Natural killer cell (primary cell): ENCODE data around the gene CMTM3. TPM values are rescaled to one million over a fixed set of nuclear protein-coding genes. Genes with fewer than 3 reads are reported as not detected.
"Not testable (repeated sequence)": the region's sequence is repeated elsewhere in the genome, so short reads cannot be mapped to it uniquely, and the experiment has no call there.

Experiments used
- ATAC-seq, 3 donors: fragments of 150-1000 bp in 2 of 3; fragments of 200-7000 bp in 1 of 3; cut with Tn5 transposase; 1 replicate in 1 of 3; 2 replicates in 2 of 3; pipeline ENCODE4 v1.10.0; 2021; ENCODE audit warnings: mild to moderate bottlenecking in 2 of 3, moderate library complexity in 2 of 3
- DNase-seq, 2 donors: peaks; one replicate each; pipeline versions ENCODE4 v3.0.0 to v3.0.0-alpha.2; 2013 to 2021; ENCODE audit warnings: mixed read lengths in 1 of 2
- H3K27ac ChIP-seq: one replicate; pipeline ENCODE4 v1.5.1; 2013; ENCODE audit warnings: mild to moderate bottlenecking, low read length
- H3K27me3 ChIP-seq: one replicate; pipeline ENCODE4 v1.6.1; 2013; ENCODE audit warnings: low read length; ENCODE audit not compliant: control insufficient read depth, insufficient read depth
- H3K36me3 ChIP-seq: one replicate; pipeline ENCODE4 v1.6.1; 2013; ENCODE audit warnings: low read length; ENCODE audit not compliant: control insufficient read depth, insufficient read depth
- H3K4me1 ChIP-seq: one replicate; pipeline ENCODE4 v1.6.1; 2013; ENCODE audit warnings: low read length; ENCODE audit not compliant: control insufficient read depth, insufficient read depth
- H3K4me3 ChIP-seq: one replicate; pipeline ENCODE4 v1.5.1; 2013; ENCODE audit warnings: low read length
- H3K9me3 ChIP-seq: one replicate; pipeline ENCODE4 v1.6.1; 2013; ENCODE audit warnings: low read length; ENCODE audit not compliant: control insufficient read depth, insufficient read depth
- H3K27ac Mint-ChIP-seq, 2 donors: one replicate each; pipeline ENCODE4 v1.8.0; 2022; ENCODE audit warnings: mild to moderate bottlenecking in 2 of 2, mixed read lengths in 2 of 2, moderate library complexity in 1 of 2
- H3K27me3 Mint-ChIP-seq, 2 donors: one replicate each; pipeline ENCODE4 v1.8.0; 2022; ENCODE audit warnings: low read depth in 2 of 2, mixed read lengths in 2 of 2
- H3K36me3 Mint-ChIP-seq: one replicate; pipeline ENCODE4 v1.8.0; 2022; ENCODE audit warnings: mixed read lengths
- H3K4me1 Mint-ChIP-seq, 2 donors: one replicate each; pipeline ENCODE4 v1.8.0; 2022; ENCODE audit warnings: mixed read lengths in 2 of 2
- H3K4me3 Mint-ChIP-seq: one replicate; pipeline ENCODE4 v1.8.0; 2022; ENCODE audit warnings: mild to moderate bottlenecking, moderate library complexity, mixed read lengths
- H3K9me3 Mint-ChIP-seq, 2 donors: one replicate each; pipeline ENCODE4 v1.8.0; 2022; ENCODE audit warnings: mixed read lengths in 2 of 2
- CTCF ChIP-seq: fragments of 200-600 bp; IDR thresholded peaks from one replicate; pipeline ENCODE4 v1.8.0; 2022; ENCODE audit warnings: antibody characterized with exemption
- whole genome bisulfite sequencing: methylation state at CpG from one replicate; pipeline ENCODE4 v1.1.7; 2013; ENCODE audit warnings: missing lambda C conversion rate; ENCODE audit not compliant: insufficient coverage; 5-methylcytosine and 5-hydroxymethylcytosine counted together
- intact Hi-C: fragments of 100-400 bp; cut with micrococcal nuclease; formaldehyde crosslinking; loops from one replicate; pipeline ENCODE4 v1.14.2; 2022
- total RNA-seq, 4 donors: library from RNA; stranded (reverse); fragments of 120-200 nt in 1 of 4; gene quantifications; one replicate each; pipeline versions ENCODE4 v1.2.3 to v1.2.4, GENCODE V29; 2013 to 2022

Gene CMTM3
- total RNA-seq, 3 donors from 2014 or later (not counting 1 experiment from before 2014, with no cell fraction given) = 68.2 to 86.4 (median 85.0) TPM

- no peak for TF ChIP-seq CTCF
- no peak for DNase-seq
These were observed 25.4 kb downstream of the CMTM3 start for GRCh38 chr16:66629856-66630255.

DNA sequence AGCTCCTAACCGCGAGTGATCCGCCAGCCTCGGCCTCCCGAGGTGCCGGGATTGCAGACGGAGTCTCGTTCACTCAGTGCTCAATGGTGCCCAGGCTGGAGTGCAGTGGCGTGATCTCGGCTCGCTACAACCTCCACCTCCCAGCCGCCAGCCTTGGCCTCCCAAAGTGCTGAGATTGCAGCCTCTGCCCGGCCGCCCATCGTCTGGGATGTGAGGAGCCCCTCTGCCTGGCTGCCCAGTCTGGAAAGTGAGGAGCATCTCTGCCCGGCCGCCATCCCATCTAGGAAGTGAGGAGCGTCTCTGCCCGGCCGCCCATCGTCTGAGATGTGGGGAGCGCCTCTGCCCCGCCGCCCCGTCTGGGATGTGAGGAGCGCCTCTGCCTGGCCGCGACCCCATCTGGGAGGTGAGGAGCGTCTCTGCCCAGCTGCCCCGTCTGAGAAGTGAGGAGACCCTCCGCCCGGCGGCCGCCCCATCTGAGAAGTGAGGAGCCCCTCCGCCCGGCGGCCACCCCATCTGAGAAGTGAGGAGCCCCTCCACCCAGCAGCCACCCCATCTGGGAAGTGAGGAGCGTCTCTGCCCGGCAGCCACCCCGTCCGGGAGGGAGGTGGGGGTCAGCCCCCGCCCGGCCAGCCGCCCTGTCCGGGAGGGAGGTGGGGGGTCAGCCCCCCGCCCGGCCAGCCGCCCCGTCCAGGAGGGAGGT, 26.2 kb downstream of the CMTM3 start:
- H3K9me3 ChIP-seq, H3K4me1 ChIP-seq, H3K36me3 ChIP-seq, H3K27me3 Mint-ChIP-seq, ATAC-seq, H3K4me3 ChIP-seq, H3K4me1 Mint-ChIP-seq, H3K4me3 Mint-ChIP-seq, H3K27ac Mint-ChIP-seq, H3K27ac ChIP-seq, DNase-seq, H3K36me3 Mint-ChIP-seq, intact Hi-C loops, H3K9me3 Mint-ChIP-seq, H3K27me3 ChIP-seq: not testable (repeated sequence)
- 94% methylated on average over 16 of the region's 49 CpGs for WGBS

More at GRCh38 chr16:66629856-66630255, 25.4 kb downstream of the CMTM3 start:
- Histone ChIP-seq H3K9me3 (no peaks in the 10 kb centered on the region), H3K36me3 (no peaks in the 10 kb centered on the region), H3K27ac (no peak overlapping the region), H3K4me1 (no peaks in the 10 kb centered on the region), H3K27me3 (no peaks in the 10 kb centered on the region), H3K4me3 (no peak overlapping the region)
- H3K27me3 Mint-ChIP-seq = no peaks in the 10 kb centered on the region
- no peak overlapping the region for H3K4me3 Mint-ChIP-seq
- no peaks in the 10 kb centered on the region for H3K36me3 Mint-ChIP-seq
- no peak overlapping the region for H3K27ac Mint-ChIP-seq
- ATAC-seq = no peak
- intact Hi-C loops = no loop called here
- no peaks in the 10 kb centered on the region for H3K4me1 Mint-ChIP-seq
- no peaks in the 10 kb centered on the region for H3K9me3 Mint-ChIP-seq
- WGBS = 92% methylated on average over 4 of the region's 5 CpGs

DNA sequence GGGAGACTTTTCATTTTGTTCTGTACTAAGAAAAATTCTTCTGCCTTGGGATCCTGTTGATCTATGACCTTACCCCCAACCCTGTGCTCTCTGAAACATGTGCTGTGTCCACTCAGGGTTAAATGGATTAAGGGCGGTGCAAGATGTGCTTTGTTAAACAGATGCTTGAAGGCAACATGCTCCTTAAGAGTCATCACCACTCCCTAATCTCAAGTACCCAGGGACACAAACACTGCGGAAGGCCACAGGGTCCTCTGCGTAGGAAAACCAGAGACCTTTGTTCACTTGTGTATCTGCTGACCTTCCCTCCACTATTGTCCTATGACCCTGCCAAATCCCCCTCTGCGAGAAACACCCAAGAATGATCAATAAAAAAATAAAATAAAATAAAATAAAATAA, 27.1 kb downstream of the CMTM3 start:
- no CpG with 5 or more reads among the region's 4 CpGs for WGBS
- H3K4me1 Mint-ChIP-seq, H3K27me3 ChIP-seq, H3K4me1 ChIP-seq, ATAC-seq, H3K9me3 Mint-ChIP-seq, H3K9me3 ChIP-seq, H3K27me3 Mint-ChIP-seq, H3K27ac ChIP-seq, H3K4me3 ChIP-seq, intact Hi-C loops, DNase-seq, H3K36me3 Mint-ChIP-seq, H3K27ac Mint-ChIP-seq, H3K4me3 Mint-ChIP-seq, H3K36me3 ChIP-seq: not testable (repeated sequence)

DNA sequence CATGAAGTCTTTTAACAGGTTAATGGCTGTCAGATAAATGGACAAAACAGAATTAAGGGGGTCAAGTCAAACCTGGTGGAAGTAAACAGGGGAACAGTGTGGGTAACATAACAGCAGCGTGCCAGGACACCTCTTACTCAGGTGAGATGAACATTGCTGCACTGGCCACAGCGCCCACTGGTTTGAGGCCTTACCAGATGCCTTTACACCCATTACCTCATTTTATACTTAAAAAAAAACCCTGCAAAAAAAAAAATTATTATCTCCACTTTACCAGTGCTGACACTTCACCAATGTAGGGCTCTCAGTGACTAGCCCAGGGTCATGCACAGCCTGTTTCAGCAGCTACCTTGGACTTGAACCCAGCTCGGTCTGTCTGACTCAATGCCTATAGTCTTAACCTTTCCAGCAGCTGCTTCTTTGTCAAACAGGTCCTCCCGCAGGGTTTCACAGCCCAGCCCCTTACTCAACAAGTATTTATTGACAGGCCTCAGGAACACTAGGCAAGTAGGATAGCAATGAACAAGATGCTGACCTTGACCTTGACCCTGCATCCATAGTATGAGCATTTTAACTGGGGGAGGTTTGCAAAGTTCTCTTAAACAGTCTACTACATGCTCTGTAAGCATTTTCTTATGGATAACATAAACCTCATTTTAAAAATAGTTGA, 30.2 kb downstream of the CMTM3 start:
- intact Hi-C loops = no loop called here
- H3K4me3 ChIP-seq = no peak overlapping the region
- H3K27me3 Mint-ChIP-seq = peaks cover 7 to 12% of the 10 kb centered on the region in 2 donors
- DNase-seq = no peak
- no peak for ATAC-seq
- no peaks in the 10 kb centered on the region for H3K4me1 Mint-ChIP-seq
- no peak for TF ChIP-seq CTCF
- 92% methylated on average over 4 of the region's 4 CpGs for WGBS
- no peaks in the 10 kb centered on the region for H3K4me1 ChIP-seq
- no peak overlapping the region for H3K27ac ChIP-seq
- no peaks in the 10 kb centered on the region for H3K36me3 Mint-ChIP-seq
- H3K9me3 ChIP-seq = no peaks in the 10 kb centered on the region
- H3K9me3 Mint-ChIP-seq = no peaks in the 10 kb centered on the region
- no peak overlapping the region for H3K27ac Mint-ChIP-seq
- no peaks in the 10 kb centered on the region for H3K36me3 ChIP-seq
- no peak overlapping the region for H3K4me3 Mint-ChIP-seq
- H3K27me3 ChIP-seq = no peaks in the 10 kb centered on the region
